Stimulated activated CD4-positive, alpha-beta T cell treated with anti-CD3 and anti-CD28 coated beads, Interleukin-4, amount 100 ng/mL, for 24 hours (primary cell): Measurements from ENCODE around the gene PVALB.

ENCODE experiments used
- DNase-seq: peaks from one replicate; pipeline ENCODE4 v3.0.0-alpha.2; 2020

PVALB gene

GRCh38 chr22:36809351-36809750 is 7.5 kb downstream of the PVALB start:
- no peak for DNase-seq

GRCh38 chr22:36808721-36809344 is 8.0 kb downstream of the PVALB start:
- DNase-seq = no peak

GRCh38 chr22:36807627-36808026 is 9.2 kb downstream of the PVALB start:
- DNase-seq = no peak

- DNase-seq = no peak
Observed at GRCh38 chr22:36806835-36807234, 10.0 kb downstream of the PVALB start.

GRCh38 chr22:36803358-36803757 is 13.5 kb downstream of the PVALB start:
- no peak for DNase-seq

GRCh38 chr22:36798674-36799066 is 18.2 kb downstream of the PVALB start:
- DNase-seq = no peak

GRCh38 chr22:36797911-36798673 is 18.7 kb downstream of the PVALB start:
- no peak for DNase-seq

GRCh38 chr22:36797374-36797773 is 19.5 kb downstream of the PVALB start:
- no peak for DNase-seq

- DNase-seq = no peak
Observed at GRCh38 chr22:36796552-36797175, 20.2 kb downstream of the PVALB start.

- DNase-seq = no peak
Observed at GRCh38 chr22:36795633-36796032, 21.2 kb downstream of the PVALB start.

- DNase-seq = peak; percentile 12
Observed at GRCh38 chr22:36790648-36791047, 26.2 kb downstream of the PVALB start.

GRCh38 chr22:36787204-36787988 is 29.4 kb downstream of the PVALB start:
- DNase-seq = no peak

GRCh38 chr22:36783743-36784142 is 33.1 kb downstream of the PVALB start:
- DNase-seq = no peak

- DNase-seq = peak; percentile 89
Observed at GRCh38 chr22:36781656-36782627, 34.9 kb downstream of the PVALB start.

- DNase-seq = no peak
Observed at GRCh38 chr22:36778020-36778419, 38.8 kb downstream of the PVALB start.

- peak; percentile 6 for DNase-seq
Observed at GRCh38 chr22:36776722-36777121, 40.1 kb downstream of the PVALB start.

GRCh38 chr22:36775964-36776669 is 40.7 kb downstream of the PVALB start, which contains the start of gene IFT27:
IFT27 (minus strand) TSS chr22:36776119; CDS start chr22:36775707, 412 bp downstream.
- DNase-seq = peak; percentile 98

- peak; percentile 32 for DNase-seq
Observed at GRCh38 chr22:36775586-36775963, 41.3 kb downstream of the PVALB start.

- no peak for DNase-seq
Observed at GRCh38 chr22:36773935-36774334, 42.9 kb downstream of the PVALB start.

GRCh38 chr22:36772451-36772850 is 44.4 kb downstream of the PVALB start:
- no peak for DNase-seq

GRCh38 chr22:36771356-36772063 is 45.3 kb downstream of the PVALB start:
- no peak for DNase-seq
